Ascending aorta (tissue), 2 donors: Measurements from ENCODE around the gene TFB2M. TPM values are rescaled to one million over a fixed set of nuclear protein-coding genes. Genes with fewer than 3 reads are reported as not detected.

Source experiments
- DNase-seq, 2 donors: peaks; one replicate each; pipeline ENCODE4 v3.0.0-alpha.2; 2019; ENCODE audit warnings: low spot score in 2 of 2
- H3K27ac ChIP-seq, 2 donors: fragments of 200-600 bp; sonication (generic); one replicate each; pipeline ENCODE4 v1.5.1; 2016 to 2017; ENCODE audit warnings: mild to moderate bottlenecking in 1 of 2
- H3K27me3 ChIP-seq: fragments of 200-600 bp; sonication (generic); one replicate; pipeline ENCODE4 v1.5.1; 2017
- H3K36me3 ChIP-seq, 2 donors: fragments of 200-600 bp; sonication (generic); one replicate each; pipeline ENCODE4 v1.5.1; 2016
- H3K4me1 ChIP-seq, 2 donors: fragments of 200-600 bp; sonication (generic); one replicate each; pipeline ENCODE4 v1.5.1; 2016 to 2017; ENCODE audit warnings: mild to moderate bottlenecking in 1 of 2
- H3K4me3 ChIP-seq, 2 donors: fragments of 200-600 bp; sonication (generic); one replicate each; pipeline ENCODE4 v1.5.1; 2016 to 2017; ENCODE audit warnings: mild to moderate bottlenecking in 1 of 2
- H3K9me3 ChIP-seq, 2 donors: fragments of 200-600 bp; sonication (generic); one replicate each; pipeline ENCODE4 v1.5.1; 2016
- intact Hi-C: fragments of 100-400 bp; cut with DNase I; formaldehyde crosslinking; loops from one replicate; pipeline ENCODE4 v1.15.1; 2023
- total RNA-seq: library from RNA; depleted of rRNA; stranded (reverse); fragments of >200 nt; gene quantifications from one replicate; pipeline ENCODE4 v1.1.0, GENCODE V29; 2016
- TF ChIP-seq, protein P1 (sequence below), 3 experiments: fragments of 200-600 bp in 2 of 3; fragments of 450-650 bp in 1 of 3; sonication (generic) in 2 of 3; IDR thresholded peaks; one replicate each; pipeline ENCODE4 v1.5.1; 2016 to 2019; ENCODE audit warnings: antibody characterized with exemption in 3 of 3, mild to moderate bottlenecking in 1 of 3, moderate library complexity in 1 of 3

The TFB2M gene
- total RNA-seq, 1 donor from 2014 or later, result 1.6 TPM

DNA sequence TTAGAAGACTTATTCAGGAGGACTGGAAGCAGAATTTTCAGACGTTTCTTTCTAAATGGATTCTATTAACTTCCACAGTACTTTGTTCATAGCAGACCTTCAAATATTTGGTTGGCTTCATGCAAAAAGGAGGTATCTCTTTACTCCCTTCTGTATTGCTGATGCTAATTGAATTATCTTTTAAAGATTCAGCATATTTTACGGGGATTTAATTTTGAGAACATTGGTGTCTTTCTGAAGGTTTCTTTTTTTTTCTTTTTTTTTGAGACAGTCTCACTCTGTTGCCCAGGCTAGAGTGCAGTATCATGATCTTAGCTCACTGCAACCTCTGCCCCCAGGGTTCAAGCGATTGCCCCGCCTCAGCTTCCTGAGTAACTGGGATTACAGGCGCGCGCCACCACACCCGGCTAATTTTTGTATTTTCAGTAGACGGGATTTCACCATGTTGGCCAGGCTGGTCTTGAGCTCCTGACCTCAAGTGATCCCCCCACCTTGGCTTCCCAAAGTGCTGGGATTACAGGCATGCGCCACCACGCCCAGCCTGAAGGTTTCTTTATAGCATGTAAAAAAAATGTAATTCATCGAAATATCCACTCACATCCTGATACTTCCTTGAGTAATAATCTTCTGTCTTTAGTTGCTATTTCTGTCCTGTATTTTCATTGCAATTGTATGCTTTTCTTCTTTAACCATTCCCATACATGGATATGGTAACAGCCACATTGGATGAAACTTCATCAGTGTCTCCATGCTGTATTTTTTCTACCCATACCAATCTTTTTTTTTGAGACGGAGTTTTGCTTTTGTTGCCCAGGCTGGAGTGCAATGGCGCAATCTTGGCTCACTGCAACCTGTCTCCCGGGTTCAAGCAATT is 14.7 kb upstream of the TFB2M start:
- Histone ChIP-seq H3K4me1 (peaks cover 0 to 4% of the 10 kb centered on the region in 2 donors), H3K4me3 (no peak overlapping the region), H3K9me3 (no peaks in the 10 kb centered on the region), H3K36me3 (peaks cover 5 to 9% of the 10 kb centered on the region in 2 donors), H3K27ac (peak overlapping the region in 1 of 2 donors; percentile 39), H3K27me3 (no peaks in the 10 kb centered on the region)
- TF ChIP-seq, protein P1, sequence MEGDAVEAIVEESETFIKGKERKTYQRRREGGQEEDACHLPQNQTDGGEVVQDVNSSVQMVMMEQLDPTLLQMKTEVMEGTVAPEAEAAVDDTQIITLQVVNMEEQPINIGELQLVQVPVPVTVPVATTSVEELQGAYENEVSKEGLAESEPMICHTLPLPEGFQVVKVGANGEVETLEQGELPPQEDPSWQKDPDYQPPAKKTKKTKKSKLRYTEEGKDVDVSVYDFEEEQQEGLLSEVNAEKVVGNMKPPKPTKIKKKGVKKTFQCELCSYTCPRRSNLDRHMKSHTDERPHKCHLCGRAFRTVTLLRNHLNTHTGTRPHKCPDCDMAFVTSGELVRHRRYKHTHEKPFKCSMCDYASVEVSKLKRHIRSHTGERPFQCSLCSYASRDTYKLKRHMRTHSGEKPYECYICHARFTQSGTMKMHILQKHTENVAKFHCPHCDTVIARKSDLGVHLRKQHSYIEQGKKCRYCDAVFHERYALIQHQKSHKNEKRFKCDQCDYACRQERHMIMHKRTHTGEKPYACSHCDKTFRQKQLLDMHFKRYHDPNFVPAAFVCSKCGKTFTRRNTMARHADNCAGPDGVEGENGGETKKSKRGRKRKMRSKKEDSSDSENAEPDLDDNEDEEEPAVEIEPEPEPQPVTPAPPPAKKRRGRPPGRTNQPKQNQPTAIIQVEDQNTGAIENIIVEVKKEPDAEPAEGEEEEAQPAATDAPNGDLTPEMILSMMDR (IDR thresholded peaks at IDR 0.05), result no peak
- intact Hi-C loops, result no loop called here
- DNase-seq, result no peak

DNA sequence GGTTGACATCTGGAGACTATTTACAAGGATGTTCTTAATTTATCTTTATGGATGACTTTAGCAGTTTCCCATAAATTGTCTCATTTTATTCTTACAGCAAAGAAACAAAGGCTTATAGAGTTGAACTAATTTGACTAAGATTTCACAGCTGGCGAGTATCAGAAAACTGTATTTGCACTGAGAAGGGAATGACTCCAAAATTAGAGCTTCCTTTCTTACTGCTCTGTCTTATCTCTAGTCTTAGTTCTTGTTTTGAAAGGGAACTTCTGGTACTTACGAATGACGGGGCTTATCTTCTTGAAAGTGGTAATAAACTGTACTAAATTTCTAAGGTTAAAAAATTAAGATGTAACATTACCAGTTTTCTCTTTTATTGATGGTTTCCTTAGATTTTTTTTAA is 13.8 kb upstream of the TFB2M start:
- Histone ChIP-seq H3K27me3 (no peaks in the 10 kb centered on the region), H3K9me3 (no peaks in the 10 kb centered on the region), H3K4me1 (no peaks in the 10 kb centered on the region), H3K36me3 (peaks cover 5 to 9% of the 10 kb centered on the region in 2 donors), H3K27ac (no peak overlapping the region), H3K4me3 (no peak overlapping the region)
- intact Hi-C loops, result no loop called here
- DNase-seq, result no peak
- TF ChIP-seq, protein P1 (IDR thresholded peaks at IDR 0.05), result no peak

DNA sequence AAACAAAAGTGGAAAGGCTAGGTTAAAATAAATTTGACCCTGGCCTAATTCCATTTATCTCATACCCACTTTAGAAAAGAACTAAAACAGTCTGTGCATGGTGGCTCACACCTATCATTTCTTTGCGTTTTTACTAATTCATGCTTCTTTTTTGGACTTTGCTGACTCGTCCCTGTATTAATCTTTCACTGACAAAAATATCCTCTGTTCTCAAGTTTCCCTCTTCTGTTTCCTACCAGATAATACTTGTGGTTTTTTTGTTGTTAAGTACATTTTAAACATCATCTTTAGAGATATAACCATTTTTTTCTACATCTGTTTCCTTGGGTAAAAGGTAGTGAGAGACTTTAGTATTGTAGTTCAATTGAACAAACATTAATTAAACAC is 11.7 kb upstream of the TFB2M start:
- Histone ChIP-seq H3K36me3 (no peaks in the 10 kb centered on the region), H3K27ac (no peak overlapping the region), H3K27me3 (no peaks in the 10 kb centered on the region), H3K4me3 (no peak overlapping the region), H3K9me3 (no peaks in the 10 kb centered on the region), H3K4me1 (no peaks in the 10 kb centered on the region)
- TF ChIP-seq, protein P1 (IDR thresholded peaks at IDR 0.05), result no peak
- intact Hi-C loops, result no loop called here
- no peak for DNase-seq

DNA sequence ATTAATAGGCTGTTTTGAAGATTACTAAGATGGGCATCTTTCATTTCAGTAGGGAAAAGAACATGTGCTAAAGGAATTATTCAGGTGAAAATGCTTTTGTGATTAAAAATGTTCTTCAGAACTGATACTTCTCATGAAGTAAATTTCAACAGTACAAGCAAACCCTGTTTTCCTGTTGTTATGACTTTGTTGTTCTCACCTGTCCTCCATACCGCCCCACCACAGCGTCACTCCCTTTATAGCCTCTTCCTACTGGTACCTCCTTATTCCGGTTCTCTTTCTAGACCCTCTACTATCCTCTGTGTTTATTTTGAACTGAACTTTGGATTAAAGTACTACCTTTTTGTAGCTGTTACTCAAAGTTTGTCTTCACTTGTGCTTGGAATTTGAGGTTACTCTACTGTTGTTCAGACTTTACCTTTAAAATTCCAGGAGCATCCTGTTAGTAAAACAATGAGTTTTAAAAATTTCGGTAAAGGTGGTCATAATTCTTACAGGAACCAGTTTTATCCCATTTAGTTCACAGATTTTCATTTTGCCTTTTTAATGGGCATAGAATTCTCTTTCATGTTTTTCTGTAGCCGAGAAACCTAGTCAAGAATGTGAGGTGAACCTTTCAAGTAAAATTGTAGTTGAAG is 11.1 kb upstream of the TFB2M start:
- H3K4me3 ChIP-seq, result no peak overlapping the region
- H3K4me1 ChIP-seq, result no peaks in the 10 kb centered on the region
- TF ChIP-seq, protein P1 (IDR thresholded peaks at IDR 0.05), result no peak
- H3K36me3 ChIP-seq, result no peaks in the 10 kb centered on the region
- no peaks in the 10 kb centered on the region for H3K9me3 ChIP-seq
- intact Hi-C loops, result no loop called here
- no peak for DNase-seq
- H3K27ac ChIP-seq, result no peak overlapping the region
- H3K27me3 ChIP-seq, result no peaks in the 10 kb centered on the region

DNA sequence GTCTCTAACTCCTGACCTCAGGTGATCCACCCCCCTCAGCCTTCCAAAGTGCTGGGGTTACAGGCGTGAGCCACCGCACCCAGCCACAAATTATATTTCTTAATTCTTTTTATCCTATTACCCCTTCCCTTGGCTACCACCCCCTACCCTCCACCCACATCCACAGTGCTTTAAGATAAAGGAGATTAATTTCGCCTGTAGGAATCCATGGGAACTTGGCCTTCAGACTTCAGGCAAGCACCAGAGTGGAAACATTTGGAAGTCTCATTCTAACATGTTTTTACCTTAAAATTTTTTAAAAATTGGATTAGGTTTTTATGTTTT is 10.6 kb upstream of the TFB2M start:
- Histone ChIP-seq H3K9me3 (no peaks in the 10 kb centered on the region), H3K27ac (no peak overlapping the region), H3K4me1 (no peaks in the 10 kb centered on the region), H3K4me3 (no peak overlapping the region), H3K36me3 (no peaks in the 10 kb centered on the region), H3K27me3 (no peaks in the 10 kb centered on the region)
- no peak for DNase-seq
- TF ChIP-seq, protein P1 (IDR thresholded peaks at IDR 0.05), result no peak
- intact Hi-C loops, result no loop called here
